Measurements from ENCODE around the gene KCNV2. TPM values are rescaled to one million over a fixed set of nuclear protein-coding genes. Genes with fewer than 3 reads are reported as not detected.

The KCNV2 gene
- total RNA-seq, 4 donors from 2014 or later: not detected

- no peaks in the 10 kb centered on the region for H3K36me3 ChIP-seq
- H3K9me3 ChIP-seq: no peaks in the 10 kb centered on the region
- TF ChIP-seq CTCF (IDR thresholded peaks at IDR 0.05) (no peak), POLR2A (IDR thresholded peaks at IDR 0.05) (no peak)
- H3K4me3 ChIP-seq: no peak overlapping the region
- H3K4me1 ChIP-seq: no peaks in the 10 kb centered on the region
- no peaks in the 10 kb centered on the region for H3K27me3 ChIP-seq
- DNase-seq: no peak
- H3K27ac ChIP-seq: no peak overlapping the region
Measured at GRCh38 chr9:2726650-2727340, 9.5 kb downstream of the KCNV2 start.

- H3K4me1 ChIP-seq: no peaks in the 10 kb centered on the region
- no peak for DNase-seq
- TF ChIP-seq CTCF (IDR thresholded peaks at IDR 0.05): no peak
- TF ChIP-seq POLR2A (IDR thresholded peaks at IDR 0.05): no peak
Measured at GRCh38 chr9:2727374-2727773, 10.1 kb downstream of the KCNV2 start.

GRCh38 chr9:2727966-2728613 lies 10.8 kb downstream of the KCNV2 start:
- H3K9me3 ChIP-seq: no peaks in the 10 kb centered on the region
- no peak for DNase-seq
- TF ChIP-seq CTCF (IDR thresholded peaks at IDR 0.05) (peak in 4 of 6 experiments; percentile 39 to 50 (median 46)), POLR2A (IDR thresholded peaks at IDR 0.05) (no peak)
- H3K27me3 ChIP-seq: no peaks in the 10 kb centered on the region
- H3K4me3 ChIP-seq: no peak overlapping the region
- no peaks in the 10 kb centered on the region for H3K4me1 ChIP-seq
- H3K36me3 ChIP-seq: no peaks in the 10 kb centered on the region
- H3K27ac ChIP-seq: no peak overlapping the region

More at GRCh38 chr9:2727374-2727773, 10.1 kb downstream of the KCNV2 start:
- H3K27ac ChIP-seq: no peak overlapping the region
- H3K9me3 ChIP-seq: no peaks in the 10 kb centered on the region
- H3K4me3 ChIP-seq: no peak overlapping the region
- no peaks in the 10 kb centered on the region for H3K27me3 ChIP-seq
- H3K36me3 ChIP-seq: no peaks in the 10 kb centered on the region

- H3K4me3 ChIP-seq: no peak overlapping the region
- H3K9me3 ChIP-seq: no peaks in the 10 kb centered on the region
- H3K4me1 ChIP-seq: no peaks in the 10 kb centered on the region
- TF ChIP-seq CTCF (IDR thresholded peaks at IDR 0.05) (no peak), POLR2A (IDR thresholded peaks at IDR 0.05) (no peak)
- H3K36me3 ChIP-seq: no peaks in the 10 kb centered on the region
- no peaks in the 10 kb centered on the region for H3K27me3 ChIP-seq
- no peak for DNase-seq
- no peak overlapping the region for H3K27ac ChIP-seq
Measured at GRCh38 chr9:2729003-2729402, 11.7 kb downstream of the KCNV2 start.

- H3K4me3 ChIP-seq: no peak overlapping the region
- TF ChIP-seq POLR2A (IDR thresholded peaks at IDR 0.05) (no peak), CTCF (IDR thresholded peaks at IDR 0.05) (no peak)
- no peaks in the 10 kb centered on the region for H3K36me3 ChIP-seq
- DNase-seq: no peak
- no peaks in the 10 kb centered on the region for H3K9me3 ChIP-seq
- H3K27me3 ChIP-seq: no peaks in the 10 kb centered on the region
- H3K4me1 ChIP-seq: no peaks in the 10 kb centered on the region
- no peak overlapping the region for H3K27ac ChIP-seq
Measured at GRCh38 chr9:2729721-2730120, 12.4 kb downstream of the KCNV2 start.
